GM15510 (cell line): Measurements from ENCODE around the gene TCEANC.

Experiments
- POLR2A ChIP-seq: IDR thresholded peaks from 3 replicates; pipeline ENCODE4 v1.6.1; 2011; ENCODE audit warnings: borderline replicate concordance; ENCODE audit not compliant: insufficient read length; ENCODE audit errors: extremely low read depth

The TCEANC gene

DNA sequence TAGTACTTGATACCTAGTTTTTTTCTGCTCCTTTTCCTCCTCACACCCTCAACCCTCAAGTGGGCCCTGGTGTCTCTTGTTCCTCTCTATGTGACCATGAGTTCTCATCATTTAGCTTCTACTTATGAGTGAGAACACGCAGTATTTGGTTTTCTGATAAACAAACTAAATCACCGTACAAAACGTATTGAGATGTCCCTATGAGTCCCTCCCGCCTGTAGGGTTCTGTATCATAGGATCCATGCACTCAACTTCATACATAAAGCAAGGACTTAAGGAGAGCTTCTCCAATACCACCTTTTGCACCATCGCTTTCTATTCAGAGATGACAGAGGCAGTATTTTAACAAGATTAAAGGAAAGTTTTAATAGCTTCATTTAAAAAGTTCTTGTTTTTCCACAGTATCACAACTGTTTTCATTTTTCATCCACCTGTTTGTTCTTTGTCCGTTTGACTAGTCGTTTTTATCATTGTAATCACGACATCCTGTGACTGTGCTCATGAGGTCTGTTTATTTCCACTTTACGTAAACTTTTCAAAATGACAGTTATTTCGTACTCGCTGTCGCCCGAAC is 35.5 kb downstream of the TCEANC start:
- no peak for TF ChIP-seq POLR2A

- peak; percentile 87 for TF ChIP-seq POLR2A
Observed at GRCh38 chrX:13688958-13689740, 36.2 kb downstream of the TCEANC start, which contains the start of gene RAB9A. TSS of gene RAB9A (plus strand) at chrX:13689128. CDS start at chrX:13708747, 19,619 bp downstream.

GRCh38 chrX:13689741-13690211 is 36.8 kb downstream of the TCEANC start:
- no peak for TF ChIP-seq POLR2A

- no peak for TF ChIP-seq POLR2A
Observed at GRCh38 chrX:13690836-13691235, 37.9 kb downstream of the TCEANC start.

- no peak for TF ChIP-seq POLR2A
Observed at GRCh38 chrX:13691841-13692371, 39.0 kb downstream of the TCEANC start.

DNA sequence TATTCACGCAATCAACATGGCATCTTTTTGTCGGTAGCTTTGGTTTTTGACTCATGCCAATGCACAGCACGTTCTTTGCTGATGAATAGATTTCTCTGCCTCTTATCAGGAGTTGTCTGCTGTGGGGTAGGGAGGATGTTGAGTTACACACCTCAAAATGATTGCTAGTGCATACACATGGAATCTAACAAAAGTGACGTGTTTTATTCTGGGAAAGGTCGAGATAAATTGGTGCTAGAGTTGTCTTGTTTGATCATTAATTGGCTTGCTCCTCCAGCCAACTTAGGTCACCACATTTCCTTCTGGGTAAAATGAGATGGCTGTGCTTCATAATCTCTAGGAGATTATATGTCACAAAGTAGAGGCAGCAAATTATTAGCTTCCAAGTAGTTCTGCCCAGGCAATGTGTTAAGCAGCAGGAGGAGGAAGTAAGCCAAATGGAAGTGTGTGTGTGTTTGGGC is 39.9 kb downstream of the TCEANC start:
- TF ChIP-seq POLR2A, result no peak

DNA sequence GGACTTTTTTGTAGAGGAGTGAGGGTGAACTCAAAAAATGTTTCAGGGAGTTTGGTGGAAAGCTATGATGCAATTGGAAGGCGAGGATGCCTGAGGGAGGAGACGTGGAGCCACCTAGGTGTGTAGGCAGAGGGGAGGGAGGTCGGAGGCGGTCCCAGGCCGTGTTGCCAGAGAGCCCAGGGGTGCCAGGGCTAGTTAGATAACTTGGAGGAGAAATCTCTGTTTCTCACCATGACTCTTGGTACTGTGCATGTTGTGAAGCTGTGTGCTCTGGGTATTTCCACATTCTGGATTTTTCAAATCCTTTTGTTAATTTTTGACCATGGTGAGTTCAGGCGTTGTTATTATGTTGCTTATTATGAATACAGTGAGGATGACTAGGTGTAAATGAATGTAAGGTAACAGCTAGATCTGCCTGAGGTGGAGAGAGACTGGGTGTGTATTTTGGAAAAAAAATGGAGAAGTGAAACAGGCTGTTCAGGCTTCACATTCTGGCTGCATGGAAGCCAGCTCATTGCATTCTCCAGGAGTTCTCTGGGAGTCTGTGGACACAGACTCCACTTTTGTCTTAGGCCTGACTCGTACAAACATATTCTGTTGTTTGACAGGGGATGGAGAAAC is 40.5 kb downstream of the TCEANC start:
- no peak for TF ChIP-seq POLR2A

DNA sequence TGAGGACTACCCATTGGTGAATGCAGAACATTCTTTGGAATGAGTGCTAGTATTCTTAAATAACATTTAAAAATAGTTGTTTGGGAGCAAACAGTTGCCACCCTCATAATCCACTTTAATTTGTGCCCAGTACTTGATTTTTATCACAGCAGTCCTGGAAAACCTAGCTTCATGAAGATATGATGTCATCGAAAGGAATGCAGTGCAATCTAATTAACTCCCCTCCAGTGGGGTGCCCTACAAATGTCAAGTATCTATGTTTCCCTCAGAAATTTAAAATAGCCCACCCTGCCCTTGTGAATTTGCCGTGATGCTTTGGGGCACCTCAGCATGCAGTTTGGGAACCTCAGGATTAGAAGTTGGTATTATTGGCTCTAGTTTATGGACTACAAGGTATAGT is 41.4 kb downstream of the TCEANC start:
- TF ChIP-seq POLR2A, result no peak

- no peak for TF ChIP-seq POLR2A
Observed at GRCh38 chrX:13694983-13695382, 42.0 kb downstream of the TCEANC start.

DNA sequence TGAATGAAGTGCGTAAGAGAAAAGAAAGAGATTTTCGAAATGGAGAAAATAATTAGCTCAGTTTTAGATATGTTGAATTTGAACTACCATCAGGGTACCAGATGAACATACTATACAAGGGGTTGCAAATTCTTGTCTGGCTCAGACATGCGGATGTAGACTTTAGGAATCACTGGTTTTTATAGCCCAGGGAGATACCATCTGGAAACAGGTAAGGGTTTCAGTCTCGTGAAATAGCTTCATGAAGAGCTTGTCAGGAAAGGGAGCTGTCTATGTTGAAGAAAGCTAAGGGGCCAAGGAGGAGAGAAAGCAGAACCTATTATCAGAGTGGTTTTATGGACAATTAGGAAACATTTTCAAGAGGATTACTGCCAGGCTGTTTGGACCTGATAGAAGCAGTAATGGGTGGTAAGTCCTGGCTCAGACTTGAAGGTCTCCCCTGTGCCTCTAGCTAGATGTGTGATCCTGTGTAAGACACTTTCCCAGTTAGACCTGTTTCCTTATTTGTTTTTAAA is 42.7 kb downstream of the TCEANC start:
- no peak for TF ChIP-seq POLR2A

GRCh38 chrX:13697455-13697854 is 44.5 kb downstream of the TCEANC start:
- TF ChIP-seq POLR2A, result no peak

DNA sequence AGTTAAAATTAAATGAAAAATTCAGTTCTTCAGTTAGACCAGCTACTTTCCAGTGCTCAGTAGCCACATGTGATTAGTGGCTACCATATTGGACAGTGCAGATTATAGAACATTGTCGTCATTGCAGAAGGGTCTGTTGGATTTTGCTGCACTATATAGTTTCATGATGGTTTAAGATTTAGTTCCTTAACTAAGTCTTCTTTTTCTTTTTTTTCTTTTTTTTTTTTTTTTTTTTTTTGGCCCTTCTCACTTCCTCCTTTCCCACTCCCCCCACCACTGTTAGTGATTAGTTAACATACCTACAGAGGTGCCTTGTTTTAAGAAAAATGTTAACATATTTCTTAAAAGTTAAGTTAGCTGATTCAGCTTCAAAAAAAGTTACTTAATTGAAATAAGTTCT is 45.0 kb downstream of the TCEANC start:
- TF ChIP-seq POLR2A, result no peak

- no peak for TF ChIP-seq POLR2A
Observed at GRCh38 chrX:13698432-13698831, 45.5 kb downstream of the TCEANC start.

- no peak for TF ChIP-seq POLR2A
Observed at GRCh38 chrX:13699183-13699826, 46.4 kb downstream of the TCEANC start.
